ENCODE results near the gene H3-3A.

Gene H3-3A

DNA sequence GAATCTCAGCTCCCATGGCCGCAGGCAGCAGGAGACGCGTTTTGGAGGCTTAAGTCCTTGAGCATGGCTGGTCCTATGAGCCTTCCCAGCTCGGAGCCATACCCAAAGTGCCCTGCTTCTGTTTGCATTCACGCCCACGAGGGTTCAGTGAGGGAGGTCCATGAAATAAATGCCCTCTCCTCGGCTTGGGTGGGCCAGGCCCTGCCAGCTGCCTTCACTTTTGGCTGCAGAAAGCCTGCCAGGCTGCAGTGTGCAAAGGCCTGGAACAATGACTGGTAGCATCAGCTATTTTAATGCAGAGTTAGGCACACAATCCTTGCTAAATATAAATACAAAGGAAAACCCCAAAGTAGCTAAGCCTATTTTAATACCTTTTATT is 49.4 kb downstream of the H3-3A start:
- DNase-seq, result no peak

GRCh38 chr1:226112626-226113025 is 50.1 kb downstream of the H3-3A start:
- no peak for DNase-seq

GRCh38 chr1:226116673-226117072 is 54.2 kb downstream of the H3-3A start:
- no peak for DNase-seq

DNA sequence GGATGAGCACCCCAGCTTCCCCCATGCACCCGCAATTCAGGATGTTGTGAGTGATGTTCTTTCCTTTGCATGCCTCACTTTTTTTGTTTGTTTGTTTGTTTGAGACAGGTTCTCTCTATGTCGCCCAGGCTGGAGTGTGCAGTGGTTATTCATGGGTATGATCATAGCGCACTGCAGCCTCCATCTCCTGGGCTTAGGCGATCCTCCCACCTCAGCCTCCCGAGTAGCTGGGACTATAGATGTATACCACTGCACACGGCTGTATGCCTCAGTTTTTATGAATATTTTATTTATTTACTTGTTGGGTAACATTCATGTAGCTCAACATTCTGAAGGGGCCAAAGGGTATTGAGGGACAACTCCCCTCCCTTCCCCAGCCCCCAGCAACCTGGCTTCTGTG is 54.8 kb downstream of the H3-3A start:
- no peak for DNase-seq

DNA sequence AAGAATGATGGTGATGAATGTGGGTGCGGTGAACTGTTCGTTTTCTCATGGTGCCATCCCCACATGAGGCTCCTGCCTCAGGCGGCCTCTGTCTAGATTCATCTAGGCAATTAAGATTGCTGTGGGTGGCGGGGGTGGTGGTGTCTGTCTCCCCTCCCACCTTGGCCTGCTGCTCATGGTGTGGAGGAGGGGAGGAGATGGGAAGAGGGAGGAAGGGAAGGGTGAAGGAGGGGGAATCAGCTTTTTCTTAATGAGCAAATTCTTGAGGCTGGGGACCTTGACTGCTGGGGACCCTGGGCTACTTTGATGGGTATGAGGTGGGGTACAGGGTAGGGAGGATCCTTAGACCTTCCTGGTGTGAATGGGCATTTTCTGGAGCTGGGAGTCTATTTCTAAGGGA is 55.8 kb downstream of the H3-3A start:
- DNase-seq, result no peak

- DNase-seq, result no peak
These were observed 56.7 kb downstream of the H3-3A start for GRCh38 chr1:226119169-226119568.

- no peak for DNase-seq
These were observed 57.9 kb downstream of the H3-3A start for GRCh38 chr1:226120398-226120797.

GRCh38 chr1:226121049-226121586 is 58.6 kb downstream of the H3-3A start:
- no peak for DNase-seq
